OCI-LY7 (cell line): ENCODE results near the gene MGST2.

Experiments
- EZH2phosphoT487 ChIP-seq: fragments of 200-600 bp; sonication (generic); IDR thresholded peaks from 2 replicates; pipeline ENCODE4 v1.6.1; 2018; ENCODE audit warnings: low read depth, borderline replicate concordance, mild to moderate bottlenecking, mixed run types, antibody characterized with exemption, low read length, moderate library complexity, mixed read lengths
- TF ChIP-seq, protein P1 (sequence below): fragments of 200-600 bp; sonication (generic); conservative IDR thresholded peaks from 2 replicates; pipeline ENCODE4 v1.5.1; 2014; ENCODE audit warnings: mild to moderate bottlenecking, antibody characterized with exemption, low read length, moderate library complexity, mixed read lengths

DNA sequence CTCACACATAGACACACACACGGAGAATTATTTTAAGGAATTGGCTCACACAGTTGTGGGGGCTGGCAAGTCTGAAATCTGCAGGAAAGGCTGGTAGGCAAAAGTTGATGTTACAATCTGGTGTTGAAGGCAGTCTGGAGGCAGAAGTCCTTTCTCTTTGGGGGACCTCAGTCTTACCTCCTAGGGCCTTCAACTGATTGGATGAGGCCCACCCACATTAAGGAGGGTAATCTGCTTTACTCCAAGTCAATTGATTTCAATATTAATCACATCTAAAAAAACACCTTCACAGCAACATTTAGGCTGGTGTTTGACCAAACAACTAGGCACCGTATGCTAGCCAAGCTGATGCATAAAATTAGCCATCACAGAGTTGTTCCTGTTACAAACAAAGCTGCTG, 10.7 kb downstream of the MGST2 start:
- TF ChIP-seq, protein P1, sequence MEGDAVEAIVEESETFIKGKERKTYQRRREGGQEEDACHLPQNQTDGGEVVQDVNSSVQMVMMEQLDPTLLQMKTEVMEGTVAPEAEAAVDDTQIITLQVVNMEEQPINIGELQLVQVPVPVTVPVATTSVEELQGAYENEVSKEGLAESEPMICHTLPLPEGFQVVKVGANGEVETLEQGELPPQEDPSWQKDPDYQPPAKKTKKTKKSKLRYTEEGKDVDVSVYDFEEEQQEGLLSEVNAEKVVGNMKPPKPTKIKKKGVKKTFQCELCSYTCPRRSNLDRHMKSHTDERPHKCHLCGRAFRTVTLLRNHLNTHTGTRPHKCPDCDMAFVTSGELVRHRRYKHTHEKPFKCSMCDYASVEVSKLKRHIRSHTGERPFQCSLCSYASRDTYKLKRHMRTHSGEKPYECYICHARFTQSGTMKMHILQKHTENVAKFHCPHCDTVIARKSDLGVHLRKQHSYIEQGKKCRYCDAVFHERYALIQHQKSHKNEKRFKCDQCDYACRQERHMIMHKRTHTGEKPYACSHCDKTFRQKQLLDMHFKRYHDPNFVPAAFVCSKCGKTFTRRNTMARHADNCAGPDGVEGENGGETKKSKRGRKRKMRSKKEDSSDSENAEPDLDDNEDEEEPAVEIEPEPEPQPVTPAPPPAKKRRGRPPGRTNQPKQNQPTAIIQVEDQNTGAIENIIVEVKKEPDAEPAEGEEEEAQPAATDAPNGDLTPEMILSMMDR: no peak
- TF ChIP-seq EZH2phosphoT487: no peak
